ENCODE measurements around the gene NCS1.

Gene NCS1

DNA sequence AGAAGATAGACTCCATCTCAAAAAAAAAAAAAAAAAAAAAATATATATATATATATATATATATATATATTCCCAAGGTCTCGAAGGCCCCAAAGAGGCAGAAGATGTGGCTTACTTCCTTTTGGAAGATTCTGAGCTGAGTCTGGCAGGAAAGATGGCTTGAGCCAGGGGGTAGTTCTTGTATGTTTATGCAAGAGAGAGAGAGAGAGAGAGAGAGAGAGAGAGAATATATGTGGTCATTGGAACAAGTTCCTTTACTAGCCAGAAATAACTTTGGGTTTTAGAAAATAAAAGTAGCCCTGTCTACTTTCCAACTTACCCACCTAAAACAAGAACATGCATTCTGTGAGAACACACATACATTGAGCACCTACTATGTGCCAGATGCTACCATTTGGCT, 17.6 kb downstream of the NCS1 start:
- no peak overlapping the region for H3K4me3 ChIP-seq (ENCODE audit: control insufficient read depth, low read depth, low read length)
- DNase-seq (ENCODE audit: low read depth) = peak; percentile 64
- TF ChIP-seq, protein P1, sequence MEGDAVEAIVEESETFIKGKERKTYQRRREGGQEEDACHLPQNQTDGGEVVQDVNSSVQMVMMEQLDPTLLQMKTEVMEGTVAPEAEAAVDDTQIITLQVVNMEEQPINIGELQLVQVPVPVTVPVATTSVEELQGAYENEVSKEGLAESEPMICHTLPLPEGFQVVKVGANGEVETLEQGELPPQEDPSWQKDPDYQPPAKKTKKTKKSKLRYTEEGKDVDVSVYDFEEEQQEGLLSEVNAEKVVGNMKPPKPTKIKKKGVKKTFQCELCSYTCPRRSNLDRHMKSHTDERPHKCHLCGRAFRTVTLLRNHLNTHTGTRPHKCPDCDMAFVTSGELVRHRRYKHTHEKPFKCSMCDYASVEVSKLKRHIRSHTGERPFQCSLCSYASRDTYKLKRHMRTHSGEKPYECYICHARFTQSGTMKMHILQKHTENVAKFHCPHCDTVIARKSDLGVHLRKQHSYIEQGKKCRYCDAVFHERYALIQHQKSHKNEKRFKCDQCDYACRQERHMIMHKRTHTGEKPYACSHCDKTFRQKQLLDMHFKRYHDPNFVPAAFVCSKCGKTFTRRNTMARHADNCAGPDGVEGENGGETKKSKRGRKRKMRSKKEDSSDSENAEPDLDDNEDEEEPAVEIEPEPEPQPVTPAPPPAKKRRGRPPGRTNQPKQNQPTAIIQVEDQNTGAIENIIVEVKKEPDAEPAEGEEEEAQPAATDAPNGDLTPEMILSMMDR (IDR thresholded peaks at IDR 0.05; ENCODE audit: control insufficient read depth, insufficient read depth, low read depth, low read length, missing control alignments) = no peak

DNA sequence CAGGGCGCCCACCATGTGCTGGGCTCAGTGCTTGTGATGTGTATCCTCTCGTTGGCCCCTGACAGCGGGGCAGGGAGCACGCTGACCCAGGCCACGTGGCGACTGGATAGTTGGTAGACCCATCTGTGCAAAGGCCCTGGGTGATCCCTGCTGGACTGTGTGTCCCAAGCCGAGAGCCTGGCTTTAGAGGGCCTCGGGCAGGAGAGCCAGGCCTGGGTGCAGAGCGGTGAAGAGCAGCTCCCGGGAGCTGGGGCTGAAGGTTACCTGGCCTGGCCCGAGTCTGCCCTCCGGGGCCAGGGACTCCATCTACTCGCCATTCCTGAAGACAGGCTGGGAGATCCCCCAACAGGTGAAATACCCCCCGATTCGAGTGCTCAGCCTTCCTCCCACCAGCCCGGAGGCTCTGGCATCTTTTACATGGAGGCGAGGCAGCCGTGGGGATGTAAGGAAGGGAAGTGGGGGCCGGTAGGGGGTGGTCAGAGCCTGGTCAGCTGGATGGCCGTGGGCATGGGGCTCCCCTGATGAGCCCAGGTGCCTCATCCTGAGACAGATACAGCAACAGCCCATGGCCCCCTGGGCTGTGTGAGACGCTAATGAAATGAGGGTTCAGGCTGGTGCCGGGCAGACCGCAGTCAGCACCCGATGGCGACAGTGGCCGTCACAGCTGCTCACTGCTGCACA, 19.0 kb downstream of the NCS1 start:
- H3K4me3 ChIP-seq (ENCODE audit: control insufficient read depth, low read depth, low read length) = no peak overlapping the region
- TF ChIP-seq, protein P1 (IDR thresholded peaks at IDR 0.05; ENCODE audit: control insufficient read depth, insufficient read depth, low read depth, low read length, missing control alignments) = no peak
- DNase-seq (ENCODE audit: low read depth) = no peak

DNA sequence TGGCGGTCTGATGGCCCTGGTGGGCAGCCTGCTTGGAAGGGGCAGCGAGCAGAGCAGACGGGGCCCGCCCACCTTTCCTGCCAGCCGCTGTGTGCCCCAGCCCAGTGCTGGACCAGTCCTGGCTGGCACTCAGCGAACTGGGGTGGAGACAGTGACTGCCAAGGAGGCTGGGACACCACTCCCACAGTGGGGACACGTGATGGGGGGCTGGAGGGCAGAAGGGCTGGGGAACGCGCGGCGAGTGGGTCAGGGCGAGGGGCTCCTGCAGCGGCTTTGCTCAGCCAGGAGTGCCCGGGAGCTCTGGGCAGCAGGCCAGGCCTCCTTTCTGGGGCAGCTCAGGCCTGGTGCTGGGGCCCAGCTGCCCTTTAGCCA, 19.5 kb downstream of the NCS1 start:
- no peak for DNase-seq (ENCODE audit: low read depth)
- no peak overlapping the region for H3K4me3 ChIP-seq (ENCODE audit: control insufficient read depth, low read depth, low read length)
- TF ChIP-seq, protein P1 (IDR thresholded peaks at IDR 0.05; ENCODE audit: control insufficient read depth, insufficient read depth, low read depth, low read length, missing control alignments) = no peak

DNA sequence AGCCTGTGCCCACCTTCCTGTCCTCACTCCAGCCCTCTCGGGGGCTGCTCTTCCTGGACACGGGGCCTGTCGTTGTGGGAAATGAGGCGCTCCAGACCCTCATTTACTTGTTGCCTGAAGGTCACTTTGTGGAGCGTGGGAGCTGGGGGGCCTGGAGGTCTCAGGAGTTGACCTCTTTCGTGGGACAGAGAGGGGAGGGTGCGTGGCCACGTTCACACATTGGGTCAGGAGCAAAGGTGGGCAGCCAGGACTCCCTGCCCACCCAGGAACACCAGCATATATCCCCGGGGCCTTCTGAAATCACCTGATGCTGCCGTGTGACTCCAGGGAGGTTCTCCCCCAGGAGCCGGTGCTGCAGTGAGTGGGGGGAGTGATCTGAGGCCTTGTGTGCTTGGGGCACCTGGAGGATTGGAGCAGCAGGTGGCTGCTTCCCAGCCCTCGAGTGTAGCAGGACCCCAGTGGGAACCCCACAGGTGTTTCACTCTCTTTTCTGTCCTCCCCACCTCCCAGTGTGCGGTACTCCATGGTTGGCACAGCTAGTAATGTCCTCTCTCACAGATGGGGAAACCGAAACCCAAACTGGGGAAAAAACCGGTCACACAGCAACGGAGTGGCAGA, 20.3 kb downstream of the NCS1 start:
- no peak overlapping the region for H3K4me3 ChIP-seq (ENCODE audit: control insufficient read depth, low read depth, low read length)
- TF ChIP-seq, protein P1 (IDR thresholded peaks at IDR 0.05; ENCODE audit: control insufficient read depth, insufficient read depth, low read depth, low read length, missing control alignments) = no peak
- no peak for DNase-seq (ENCODE audit: low read depth)

DNA sequence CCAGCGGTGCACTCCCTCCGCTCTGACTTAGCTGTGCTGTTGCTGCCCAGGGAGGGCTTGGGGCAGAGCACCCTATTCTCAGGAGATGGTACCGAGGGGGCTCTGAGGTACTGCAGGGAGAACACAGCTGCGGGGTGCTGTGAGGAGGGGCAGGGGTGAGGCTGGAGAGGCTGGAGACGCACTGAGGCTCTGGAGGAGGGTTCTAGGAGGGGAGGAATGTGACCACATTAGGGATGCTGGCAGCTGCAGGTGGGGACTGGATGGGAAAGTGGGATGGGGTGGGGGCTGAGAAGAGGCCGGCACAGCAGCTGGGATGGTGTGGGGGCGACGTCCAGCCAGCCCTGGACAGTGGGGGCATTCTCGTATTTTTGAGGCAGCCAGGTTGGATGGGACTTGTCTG, 20.9 kb downstream of the NCS1 start:
- TF ChIP-seq, protein P1 (IDR thresholded peaks at IDR 0.05; ENCODE audit: control insufficient read depth, insufficient read depth, low read depth, low read length, missing control alignments) = no peak
- no peak for DNase-seq (ENCODE audit: low read depth)
- H3K4me3 ChIP-seq (ENCODE audit: control insufficient read depth, low read depth, low read length) = no peak overlapping the region

DNA sequence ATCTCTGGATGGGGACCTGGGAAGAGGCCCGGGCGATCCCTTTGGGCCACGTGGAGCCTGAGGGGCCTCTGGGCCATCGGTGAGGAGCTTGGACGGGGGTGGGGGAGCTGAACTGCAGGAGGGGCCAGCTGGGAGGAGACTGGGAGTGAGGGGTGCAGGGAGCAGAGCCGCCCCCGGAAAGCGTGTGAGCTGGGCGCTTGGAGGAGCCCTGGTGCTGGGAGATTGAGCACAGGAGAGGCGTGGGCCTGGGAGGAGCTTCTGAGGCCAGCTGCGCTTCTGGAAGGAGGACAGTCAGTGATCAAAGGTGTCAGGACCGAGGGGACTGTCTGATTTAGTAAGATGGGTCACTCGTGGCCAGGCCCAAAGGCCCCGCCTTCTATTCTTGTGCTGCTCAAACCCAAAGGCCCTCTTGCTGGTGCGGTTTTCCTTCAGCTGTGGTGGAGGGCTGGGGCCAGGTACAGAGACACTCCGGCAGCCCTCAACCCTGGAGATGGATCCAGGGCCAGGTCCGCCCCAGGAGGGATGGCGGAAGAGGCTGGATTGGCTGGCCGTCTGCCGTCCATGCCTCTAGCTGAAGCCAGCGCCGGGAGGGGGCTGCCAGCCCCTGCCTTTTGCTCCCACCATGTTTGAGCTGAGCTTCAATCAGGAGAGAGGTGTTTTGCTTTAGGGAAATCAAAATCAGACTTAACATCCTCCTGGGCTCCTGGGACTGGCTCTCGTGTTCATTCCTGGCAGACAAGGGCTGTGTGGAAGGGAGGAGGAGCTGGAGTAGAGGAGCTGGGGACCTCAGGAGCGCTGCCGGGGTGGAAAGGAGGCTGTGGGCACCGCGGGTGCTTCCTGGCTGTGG, 21.6 kb downstream of the NCS1 start:
- TF ChIP-seq, protein P1 (IDR thresholded peaks at IDR 0.05; ENCODE audit: control insufficient read depth, insufficient read depth, low read depth, low read length, missing control alignments) = no peak
- H3K4me3 ChIP-seq (ENCODE audit: control insufficient read depth, low read depth, low read length) = no peak overlapping the region
- no peak for DNase-seq (ENCODE audit: low read depth)

Measured in AG09309 (cell line).